H9 (cell line): Measurements from ENCODE around the gene EPHA3. TPM values are rescaled to one million over a fixed set of nuclear protein-coding genes. Genes with fewer than 3 reads are reported as not detected.

ENCODE experiments used
- DNase-seq: peaks from one replicate; pipeline ENCODE4 v3.0.0-alpha.2; 2017
- H2AFZ ChIP-seq: one replicate; pipeline ENCODE4 v1.6.1; 2013; ENCODE audit warnings: mild to moderate bottlenecking, low read length, control low read depth, moderate library complexity
- H2AK5ac ChIP-seq: 2 replicates; pipeline ENCODE4 v1.6.1; 2013; ENCODE audit warnings: low read length, control low read depth, mixed read lengths; ENCODE audit not compliant: insufficient read length
- H2BK120ac ChIP-seq: one replicate; pipeline ENCODE4 v1.6.1; 2013; ENCODE audit warnings: low read depth, mild to moderate bottlenecking, low read length, control low read depth, inconsistent platforms; ENCODE audit not compliant: poor library complexity, severe bottlenecking
- H2BK12ac ChIP-seq: 2 replicates; pipeline ENCODE4 v1.6.1; 2013; ENCODE audit warnings: low read length, control low read depth, mixed read lengths, low read depth; ENCODE audit not compliant: insufficient read length
- H2BK15ac ChIP-seq: 2 replicates; pipeline ENCODE4 v1.6.1; 2013; ENCODE audit warnings: low read depth, low read length, control low read depth
- H2BK20ac ChIP-seq: one replicate; pipeline ENCODE4 v1.6.1; 2013; ENCODE audit warnings: low read depth, mild to moderate bottlenecking, low read length, control low read depth, inconsistent platforms; ENCODE audit not compliant: poor library complexity, severe bottlenecking
- H2BK5ac ChIP-seq: 2 replicates; pipeline ENCODE4 v1.6.1; 2013; ENCODE audit warnings: low read length, control low read depth, mixed read lengths; ENCODE audit not compliant: insufficient read length
- H3K14ac ChIP-seq: 2 replicates; pipeline ENCODE4 v1.6.1; 2013; ENCODE audit warnings: low read length, control low read depth; ENCODE audit not compliant: insufficient read depth
- H3K18ac ChIP-seq: 2 replicates; pipeline ENCODE4 v1.6.1; 2013; ENCODE audit warnings: low read depth, mild to moderate bottlenecking, mixed read lengths, low read length, control low read depth; ENCODE audit not compliant: insufficient read length
- H3K23ac ChIP-seq: 2 replicates; pipeline ENCODE4 v1.6.1; 2013; ENCODE audit warnings: low read length, control low read depth, mixed read lengths, low read depth; ENCODE audit not compliant: insufficient read length
- H3K23me2 ChIP-seq: 2 replicates; pipeline ENCODE4 v1.6.1; 2013; ENCODE audit warnings: low read depth, mild to moderate bottlenecking, mixed read lengths, low read length, control low read depth; ENCODE audit not compliant: insufficient read length, poor library complexity, severe bottlenecking
- H3K27ac ChIP-seq: 2 replicates; pipeline ENCODE4 v1.5.1; 2013; ENCODE audit warnings: low read length, control low read depth, mixed read lengths, low read depth; ENCODE audit not compliant: insufficient read length
- H3K27me3 ChIP-seq: 2 replicates; pipeline ENCODE4 v1.6.1; 2013; ENCODE audit warnings: low read length, control low read depth, inconsistent platforms; ENCODE audit not compliant: insufficient read depth
- H3K4ac ChIP-seq: 2 replicates; pipeline ENCODE4 v1.6.1; 2013; ENCODE audit warnings: low read depth, mild to moderate bottlenecking, control low read depth, inconsistent platforms, low read length, moderate library complexity
- H3K4me1 ChIP-seq: 2 replicates; pipeline ENCODE4 v1.6.1; 2013; ENCODE audit warnings: low read length, control low read depth, inconsistent platforms; ENCODE audit not compliant: insufficient read depth
- H3K4me2 ChIP-seq: 2 replicates; pipeline ENCODE4 v1.6.1; 2013; ENCODE audit warnings: low read length, control low read depth, mixed read lengths; ENCODE audit not compliant: insufficient read length, insufficient read depth
- H3K56ac ChIP-seq: 2 replicates; pipeline ENCODE4 v1.6.1; 2013; ENCODE audit warnings: low read depth, mild to moderate bottlenecking, mixed read lengths, low read length, control low read depth; ENCODE audit not compliant: insufficient read length
- H3K79me1 ChIP-seq: 2 replicates; pipeline ENCODE4 v1.6.1; 2013; ENCODE audit warnings: low read depth, mild to moderate bottlenecking, moderate library complexity, low read length, control low read depth, inconsistent platforms; ENCODE audit not compliant: insufficient read depth, poor library complexity, severe bottlenecking
- H3K79me2 ChIP-seq: 2 replicates; pipeline ENCODE4 v1.6.1; 2013; ENCODE audit warnings: low read length, control low read depth, inconsistent platforms; ENCODE audit not compliant: insufficient read depth
- H3K9ac ChIP-seq: 2 replicates; pipeline ENCODE4 v1.6.1; 2013; ENCODE audit warnings: low read length, control low read depth, mixed read lengths; ENCODE audit not compliant: insufficient read length; ENCODE audit errors: extremely low read depth
- H3K9me3 ChIP-seq: one replicate; pipeline ENCODE4 v1.6.1; 2013; ENCODE audit warnings: low read depth, low read length, inconsistent platforms; ENCODE audit not compliant: control insufficient read depth
- H3T11ph ChIP-seq: one replicate; pipeline ENCODE4 v1.6.1; 2013; ENCODE audit warnings: mild to moderate bottlenecking, low read length, control low read depth, inconsistent platforms
- H4K20me1 ChIP-seq: one replicate; pipeline ENCODE4 v1.6.1; 2013; ENCODE audit not compliant: control insufficient read depth, insufficient read length, insufficient read depth
- H4K5ac ChIP-seq: 2 replicates; pipeline ENCODE4 v1.6.1; 2013; ENCODE audit warnings: low read depth, mild to moderate bottlenecking, mixed read lengths, low read length, control low read depth; ENCODE audit not compliant: insufficient read length
- H4K8ac ChIP-seq: replicated peaks from 2 replicates; pipeline ENCODE4 v1.6.1; 2013; ENCODE audit warnings: low read length, control low read depth, mixed read lengths, low read depth; ENCODE audit not compliant: insufficient read length
- H4K91ac ChIP-seq: 2 replicates; pipeline ENCODE4 v1.6.1; 2013; ENCODE audit warnings: low read depth, mild to moderate bottlenecking, moderate library complexity, mixed read lengths, low read length, control low read depth; ENCODE audit not compliant: insufficient read length
- H3K27ac Mint-ChIP-seq, 3 experiments: 2 replicates in 2 of 3; 3 replicates in 1 of 3; pipeline ENCODE4 v1.8.0; 2020 to 2021; ENCODE audit warnings: mixed read lengths in 3 of 3, mild to moderate bottlenecking in 1 of 3, moderate library complexity in 1 of 3
- H3K27me3 Mint-ChIP-seq: 2 replicates; pipeline ENCODE4 v1.8.0; 2021; ENCODE audit warnings: low read depth, mild to moderate bottlenecking, moderate library complexity, mixed read lengths
- H3K36me3 Mint-ChIP-seq, 3 experiments: 2 replicates in 2 of 3; 3 replicates in 1 of 3; pipeline ENCODE4 v1.8.0; 2020 to 2021; ENCODE audit warnings: low read depth in 3 of 3, mixed read lengths in 3 of 3; ENCODE audit not compliant: insufficient read depth in 1 of 3
- H3K4me1 Mint-ChIP-seq, 2 experiments: 2 replicates each; pipeline ENCODE4 v1.8.0; 2020; ENCODE audit warnings: mixed read lengths in 2 of 2
- H3K4me3 Mint-ChIP-seq, 2 experiments: 2 replicates in 1 of 2; 3 replicates in 1 of 2; pipeline ENCODE4 v1.8.0; 2020 to 2021; ENCODE audit warnings: mild to moderate bottlenecking in 2 of 2, mixed read lengths in 2 of 2, moderate library complexity in 1 of 2
- H3K9me3 Mint-ChIP-seq, 2 experiments: 2 replicates in 1 of 2; 3 replicates in 1 of 2; pipeline ENCODE4 v1.8.0; 2020; ENCODE audit warnings: mild to moderate bottlenecking in 2 of 2, mixed read lengths in 2 of 2, moderate library complexity in 1 of 2
- WGBS: extraction: QIAGEN DNeasy Blood & Tissue Kit; methylation state at CpG from one replicate; pipeline ENCODE4 v1.1.7; 2013; ENCODE audit warnings: missing lambda C conversion rate, low lambda C conversion rate, mixed read lengths; ENCODE audit not compliant: insufficient read length; ENCODE audit errors: extremely low coverage; 5-methylcytosine and 5-hydroxymethylcytosine counted together
- total RNA-seq: library from RNA; stranded (reverse); gene quantifications from 2 replicates; pipeline ENCODE4 v1.2.1, GENCODE V29; 2021
- TF ChIP-seq, protein P1 (sequence below): fragments of 200-600 bp; sonication (generic); conservative IDR thresholded peaks from 3 replicates; pipeline ENCODE4 v1.8.0; 2021; ENCODE audit warnings: antibody characterized with exemption, mild to moderate bottlenecking

Gene EPHA3
- total RNA-seq, 1 experiment from 2014 or later, result 0.66 TPM

DNA sequence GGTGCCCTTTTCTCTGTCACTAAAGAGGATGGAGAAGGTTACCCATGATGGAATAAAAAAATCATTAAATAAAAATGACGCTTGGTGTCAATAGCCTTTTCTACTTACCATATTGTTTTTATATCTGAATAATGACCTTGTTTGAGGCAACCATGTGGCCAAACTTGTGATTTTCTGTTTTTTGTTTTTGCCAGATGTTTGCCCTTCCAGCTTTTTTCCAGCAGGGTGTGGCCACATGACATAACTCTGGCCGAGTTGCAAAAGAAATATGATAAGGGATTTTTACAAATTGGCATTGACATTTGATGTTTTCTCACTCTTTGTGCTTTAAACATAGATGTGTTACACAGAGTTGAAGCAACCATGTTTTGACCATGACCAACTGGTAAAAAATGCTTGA lies 39.7 kb upstream of the EPHA3 start:
- Mint-ChIP-seq H3K4me3 (no peak overlapping the region), H3K27ac (no peak overlapping the region), H3K4me1 (peaks cover 0 to 2% of the 10 kb centered on the region in 2 experiments; a peak in 1 of 4 replicates), H3K9me3 (peaks cover 2 to 6% of the 10 kb centered on the region in 2 experiments; a peak in 4 of 5 replicates), H3K36me3 (peaks cover 0 to 8% (median 0%) of the 10 kb centered on the region in 3 experiments; a peak in 3 of 7 replicates), H3K27me3 (no peaks in the 10 kb centered on the region)
- TF ChIP-seq, protein P1, sequence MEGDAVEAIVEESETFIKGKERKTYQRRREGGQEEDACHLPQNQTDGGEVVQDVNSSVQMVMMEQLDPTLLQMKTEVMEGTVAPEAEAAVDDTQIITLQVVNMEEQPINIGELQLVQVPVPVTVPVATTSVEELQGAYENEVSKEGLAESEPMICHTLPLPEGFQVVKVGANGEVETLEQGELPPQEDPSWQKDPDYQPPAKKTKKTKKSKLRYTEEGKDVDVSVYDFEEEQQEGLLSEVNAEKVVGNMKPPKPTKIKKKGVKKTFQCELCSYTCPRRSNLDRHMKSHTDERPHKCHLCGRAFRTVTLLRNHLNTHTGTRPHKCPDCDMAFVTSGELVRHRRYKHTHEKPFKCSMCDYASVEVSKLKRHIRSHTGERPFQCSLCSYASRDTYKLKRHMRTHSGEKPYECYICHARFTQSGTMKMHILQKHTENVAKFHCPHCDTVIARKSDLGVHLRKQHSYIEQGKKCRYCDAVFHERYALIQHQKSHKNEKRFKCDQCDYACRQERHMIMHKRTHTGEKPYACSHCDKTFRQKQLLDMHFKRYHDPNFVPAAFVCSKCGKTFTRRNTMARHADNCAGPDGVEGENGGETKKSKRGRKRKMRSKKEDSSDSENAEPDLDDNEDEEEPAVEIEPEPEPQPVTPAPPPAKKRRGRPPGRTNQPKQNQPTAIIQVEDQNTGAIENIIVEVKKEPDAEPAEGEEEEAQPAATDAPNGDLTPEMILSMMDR, result no peak
- no peaks in the 10 kb centered on the region for H3K4me1 ChIP-seq
- no peaks in the 10 kb centered on the region for H3K23me2 ChIP-seq
- no peak overlapping the region for H2BK5ac ChIP-seq
- no peaks in the 10 kb centered on the region for H3K27me3 ChIP-seq
- no peaks in the 10 kb centered on the region for H3K79me2 ChIP-seq
- no peak overlapping the region for H2BK12ac ChIP-seq
- no peak overlapping the region for H2BK15ac ChIP-seq
- WGBS, result no CpG with 5 or more reads among the region's 2 CpGs
- no peak overlapping the region for H2BK120ac ChIP-seq
- no peak overlapping the region for H2AFZ ChIP-seq
- H3K9ac ChIP-seq, result no peak overlapping the region
- H3K79me1 ChIP-seq, result no peaks in the 10 kb centered on the region
- no peaks in the 10 kb centered on the region for H4K20me1 ChIP-seq
- no peak overlapping the region for H3K23ac ChIP-seq
- H4K91ac ChIP-seq, result no peak overlapping the region
- DNase-seq, result no peak
- no peak overlapping the region for H3K18ac ChIP-seq
- H3K27ac ChIP-seq, result no peak overlapping the region
- H3T11ph ChIP-seq, result no peak overlapping the region
- no peak overlapping the region for H3K4me2 ChIP-seq
- no peak overlapping the region for H4K8ac ChIP-seq
- no peaks in the 10 kb centered on the region for H3K9me3 ChIP-seq
- H2BK20ac ChIP-seq, result no peak overlapping the region
- H3K56ac ChIP-seq, result no peak overlapping the region
- H4K5ac ChIP-seq, result no peak overlapping the region
- no peak overlapping the region for H2AK5ac ChIP-seq
- no peak overlapping the region for H3K4ac ChIP-seq
- no peak overlapping the region for H3K14ac ChIP-seq
